ENCODE measurements around the gene EEF1A2.

Gene EEF1A2

GRCh38 chr20:63447320-63447719 is 51.6 kb downstream of the EEF1A2 start:
- DNase-seq = no peak

GRCh38 chr20:63446216-63447024 is 52.5 kb downstream of the EEF1A2 start:
- no peak for DNase-seq

GRCh38 chr20:63445075-63445734 is 53.7 kb downstream of the EEF1A2 start:
- no peak for DNase-seq

- no peak for DNase-seq
Observed at GRCh38 chr20:63444548-63444947, 54.3 kb downstream of the EEF1A2 start.

GRCh38 chr20:63443606-63444395 is 55.1 kb downstream of the EEF1A2 start:
- DNase-seq = no peak

GRCh38 chr20:63442100-63442493 is 56.8 kb downstream of the EEF1A2 start:
- peak; percentile 31 for DNase-seq

- DNase-seq = no peak
Observed at GRCh38 chr20:63441136-63442099, 57.5 kb downstream of the EEF1A2 start.

- no peak for DNase-seq
Observed at GRCh38 chr20:63440366-63440955, 58.4 kb downstream of the EEF1A2 start.

- no peak for DNase-seq
Observed at GRCh38 chr20:63439866-63440265, 59.0 kb downstream of the EEF1A2 start.

- DNase-seq = no peak
Observed at GRCh38 chr20:63438121-63438520, 60.8 kb downstream of the EEF1A2 start.

Data from activated CD4-positive, alpha-beta T cell treated with anti-CD3 and anti-CD28 coated beads, Interleukin-2, amount 50 U/mL, for 16 hours (primary cell).